Stimulated activated CD8-positive, alpha-beta memory T cell treated with anti-CD3 and anti-CD28 coated beads, Interleukin-7, amount 100 ng/mL, for 1 hour (primary cell): ENCODE data around the gene SMARCC1.

Experiments
- DNase-seq, 2 donors: peaks; one replicate each; pipeline ENCODE4 v3.0.0-alpha.2; 2020; ENCODE audit warnings: low read depth in 2 of 2

Gene SMARCC1

GRCh38 chr3:47588587-47588986, 193.1 kb downstream of the SMARCC1 start:
- DNase-seq: no peak

DNA sequence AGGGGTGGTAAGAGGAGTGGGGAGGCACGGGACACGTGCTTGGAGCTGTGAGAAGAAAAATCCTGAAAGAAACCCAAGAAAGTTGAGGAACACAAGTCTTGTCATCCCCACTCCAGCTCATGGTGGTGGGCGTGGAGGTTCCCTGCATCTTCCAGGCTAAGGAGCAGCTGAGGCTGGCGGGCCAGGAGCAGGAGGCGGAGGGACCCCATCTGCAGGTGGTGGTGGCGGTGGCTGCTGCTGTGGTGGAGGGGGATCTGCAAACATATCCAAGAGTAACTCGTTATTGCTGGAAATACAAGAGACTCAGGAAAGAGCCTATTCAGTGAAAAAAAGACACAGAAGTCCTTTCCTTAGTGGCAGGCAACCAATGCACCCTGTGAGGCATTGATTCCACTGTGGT, 193.6 kb downstream of the SMARCC1 start:
- no peak for DNase-seq

DNA sequence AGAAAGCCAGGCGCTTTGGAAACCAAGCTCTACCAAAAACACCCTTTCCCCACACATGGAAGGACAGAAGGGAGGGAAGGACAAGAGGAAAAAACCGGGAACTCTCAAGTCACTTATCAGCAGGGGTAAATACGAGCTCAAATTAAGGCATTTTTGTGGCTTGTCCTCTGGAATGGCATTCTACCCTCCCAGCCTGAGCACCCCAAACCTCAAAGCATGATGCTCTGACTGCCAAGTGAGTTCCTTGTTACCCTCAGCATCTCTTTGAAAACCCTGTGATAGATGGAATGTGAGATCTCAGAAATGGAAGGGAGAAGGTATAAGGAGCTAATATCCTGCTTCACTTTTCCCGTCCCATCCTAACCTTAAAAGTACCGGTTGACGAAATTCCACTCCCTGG, 194.9 kb downstream of the SMARCC1 start:
- DNase-seq: no peak

GRCh38 chr3:47583320-47584075, 198.2 kb downstream of the SMARCC1 start:
- no peak for DNase-seq

- DNase-seq: no peak
Measured at GRCh38 chr3:47581835-47582234, 199.9 kb downstream of the SMARCC1 start.

DNA sequence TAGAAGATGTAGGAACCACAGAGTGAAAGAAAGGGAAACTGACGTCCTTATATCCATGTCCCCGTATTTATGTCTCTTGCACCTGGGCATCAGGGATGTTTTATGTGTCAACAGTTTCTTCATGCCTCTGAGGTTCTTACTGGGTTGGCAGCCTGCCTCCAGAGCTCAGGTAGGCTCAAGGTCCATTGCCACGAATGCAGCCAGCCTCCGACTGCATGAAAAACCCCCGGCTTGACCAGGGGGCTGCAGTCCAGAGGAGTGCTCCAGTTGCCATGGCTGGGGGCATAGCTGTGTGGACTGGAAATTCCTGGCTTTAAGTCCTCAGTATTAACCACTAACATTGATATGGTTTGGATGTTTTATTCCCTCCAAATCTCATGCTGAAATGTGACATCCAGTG, 200.3 kb downstream of the SMARCC1 start:
- no peak for DNase-seq

GRCh38 chr3:47580481-47580880, 201.2 kb downstream of the SMARCC1 start:
- no peak for DNase-seq

DNA sequence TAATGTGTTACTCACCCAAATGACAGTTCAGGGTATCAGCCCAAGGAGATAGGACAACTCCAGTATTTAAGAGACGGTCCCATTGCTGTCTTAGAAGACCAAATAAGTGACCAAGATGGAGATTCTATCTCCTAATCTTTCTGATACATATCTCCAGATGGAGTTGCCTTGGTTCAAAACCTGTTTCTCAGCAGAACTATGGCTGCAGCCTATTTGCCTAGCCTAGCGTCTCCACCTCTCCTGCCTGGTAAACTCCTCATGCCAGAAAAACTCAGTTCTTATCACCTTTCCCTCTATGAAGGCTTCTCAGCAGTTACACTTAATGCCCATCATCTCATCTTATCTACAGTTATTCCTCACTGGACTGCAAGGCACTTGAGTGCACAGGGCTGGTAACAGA, 201.8 kb downstream of the SMARCC1 start:
- no peak for DNase-seq

GRCh38 chr3:47578691-47579632, 202.7 kb downstream of the SMARCC1 start, which contains the start of gene CSPG5:
CSPG5 (minus strand) TSS chr3:47578865; CDS start chr3:47578693, 172 bp downstream.
- no peak for DNase-seq

DNA sequence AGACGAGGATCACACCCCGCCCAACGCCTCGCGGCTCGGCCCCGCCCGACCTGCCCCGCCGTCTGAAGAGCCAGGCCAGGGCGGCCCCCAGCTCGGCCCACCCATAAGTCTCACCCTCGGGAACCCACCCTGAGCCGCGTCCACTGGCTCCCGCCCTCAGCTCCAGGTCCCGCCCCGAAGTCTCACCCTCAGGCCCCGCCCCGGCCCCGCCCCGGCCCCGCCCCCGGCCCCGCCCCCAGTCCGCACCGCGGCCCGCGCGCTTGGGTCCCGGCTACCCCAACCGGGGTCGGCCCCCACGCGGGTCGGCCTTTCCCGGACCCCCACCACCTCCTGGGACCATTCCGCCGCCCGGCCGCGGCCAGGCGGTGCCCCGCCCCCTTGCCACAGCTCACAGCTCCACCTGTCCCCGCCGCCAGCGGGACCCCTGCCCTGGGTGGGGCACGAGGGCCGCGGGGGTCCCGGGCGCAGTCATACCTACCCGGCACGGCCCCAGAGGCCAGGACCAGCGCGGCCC, 203.5 kb downstream of the SMARCC1 start:
- peak in 1 of 2 donors; percentile 5 for DNase-seq

DNA sequence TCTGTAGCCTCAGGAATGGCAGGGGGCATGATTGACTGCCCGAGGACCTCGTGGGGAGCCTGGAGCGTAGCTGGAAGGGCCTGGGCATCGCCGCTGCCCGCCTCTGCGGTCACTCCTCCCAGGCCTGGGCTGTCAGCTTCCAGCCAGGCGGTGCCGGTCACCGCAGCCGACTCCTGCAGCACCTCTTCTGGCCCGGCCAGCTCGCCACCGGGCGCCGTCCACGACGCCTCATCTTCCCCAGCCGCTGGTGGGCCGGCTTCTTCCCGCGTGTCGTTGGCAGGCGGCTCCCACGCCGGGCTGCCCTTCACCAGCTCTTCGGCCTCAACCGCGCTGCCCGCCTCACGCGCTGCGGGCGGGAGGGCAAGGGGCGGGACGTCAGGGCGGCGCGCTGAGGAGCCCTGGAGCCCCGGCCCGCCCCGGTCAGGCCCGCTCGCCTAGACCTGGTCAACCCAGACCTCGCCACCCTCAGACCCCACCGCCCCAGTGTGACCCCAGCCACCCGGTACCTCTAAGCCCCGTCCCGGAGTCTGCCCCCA, 204.0 kb downstream of the SMARCC1 start:
- no peak for DNase-seq

DNA sequence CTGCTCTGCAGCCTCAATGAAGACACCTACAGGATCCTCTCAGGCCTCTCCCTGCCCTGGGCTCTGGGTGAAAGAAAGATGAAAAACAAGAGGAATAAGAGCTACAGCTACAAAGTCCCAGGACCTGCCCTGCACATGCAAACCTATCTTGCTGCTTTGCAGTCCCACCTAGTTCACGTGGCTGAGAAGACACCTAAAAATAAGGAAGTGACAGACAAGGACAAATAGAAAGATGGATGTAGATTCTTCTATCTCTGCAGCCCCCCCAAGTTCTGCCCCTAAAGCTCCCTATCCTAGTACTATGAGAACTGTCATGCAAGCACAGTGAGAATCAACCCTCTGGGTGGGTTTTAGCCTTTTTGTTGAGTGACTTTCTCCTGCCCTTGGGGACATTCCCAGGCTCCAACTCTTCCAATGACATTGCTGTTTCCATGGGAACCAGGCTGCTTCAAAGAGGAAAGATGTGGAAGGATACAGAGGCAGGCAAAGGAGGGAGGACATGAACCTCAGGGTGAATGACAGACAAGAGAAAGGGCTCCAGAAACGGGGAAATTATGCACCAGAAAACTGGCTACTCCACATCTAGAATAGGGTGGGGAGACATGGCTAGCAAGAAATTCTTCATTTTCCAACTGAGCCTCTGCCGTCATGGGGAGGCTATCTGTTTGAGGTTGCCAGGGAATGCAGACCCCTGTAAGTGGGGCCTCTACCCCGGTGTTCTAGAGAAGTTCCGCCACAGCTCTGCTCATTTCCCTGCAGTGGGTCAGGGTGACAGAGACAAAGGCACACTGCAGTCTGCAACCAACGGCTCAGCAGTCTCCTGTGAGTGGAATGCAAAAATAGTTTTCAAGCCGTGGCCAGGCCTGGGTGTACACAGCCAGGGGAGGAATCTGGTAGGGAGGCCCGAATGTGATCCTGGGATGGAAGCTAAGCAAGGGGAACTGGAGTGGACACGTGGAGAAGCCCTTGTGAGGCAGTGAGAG, 208.2 kb downstream of the SMARCC1 start:
- no peak for DNase-seq

- DNase-seq: no peak
Measured at GRCh38 chr3:47571391-47572175, 210.1 kb downstream of the SMARCC1 start.

DNA sequence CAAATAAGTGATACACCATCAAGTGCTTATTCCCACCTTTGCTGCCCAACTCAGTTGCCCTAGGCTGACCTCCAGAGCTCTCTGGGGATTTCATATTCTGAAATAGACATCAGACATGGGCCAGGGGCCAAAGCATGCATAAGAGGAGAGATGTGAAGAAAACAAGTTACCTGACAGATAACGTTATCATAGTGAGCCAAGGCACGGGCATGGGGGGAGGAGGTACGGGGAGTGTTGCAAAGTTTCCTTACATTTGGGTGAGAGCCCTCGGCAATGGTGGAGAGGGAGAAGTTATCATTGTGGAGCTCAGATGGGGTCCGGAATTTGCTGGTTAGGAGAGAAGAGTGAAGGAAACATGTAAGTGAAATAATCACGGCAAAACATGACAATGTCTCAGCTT, 212.8 kb downstream of the SMARCC1 start:
- no peak for DNase-seq

DNA sequence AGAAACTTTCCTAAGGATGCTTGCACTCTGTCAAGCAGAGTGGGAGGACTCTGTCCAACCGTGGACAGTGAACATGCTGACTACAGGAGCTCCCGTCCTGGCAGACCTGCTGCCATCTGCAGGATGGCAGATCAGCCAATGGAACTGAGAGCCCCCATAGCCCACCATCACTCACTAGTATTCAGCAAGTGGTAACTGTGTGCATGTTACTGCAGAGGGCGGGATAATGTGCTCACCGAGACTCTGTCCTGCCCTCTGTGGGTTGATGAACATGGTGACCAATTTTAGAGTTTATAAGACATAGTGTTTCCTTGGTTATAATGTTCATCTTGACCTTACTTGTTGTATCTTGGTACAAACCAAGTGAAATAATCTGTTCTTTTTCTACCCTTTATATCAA, 214.5 kb downstream of the SMARCC1 start:
- DNase-seq: no peak

GRCh38 chr3:47566667-47567066, 215.0 kb downstream of the SMARCC1 start:
- no peak for DNase-seq

DNA sequence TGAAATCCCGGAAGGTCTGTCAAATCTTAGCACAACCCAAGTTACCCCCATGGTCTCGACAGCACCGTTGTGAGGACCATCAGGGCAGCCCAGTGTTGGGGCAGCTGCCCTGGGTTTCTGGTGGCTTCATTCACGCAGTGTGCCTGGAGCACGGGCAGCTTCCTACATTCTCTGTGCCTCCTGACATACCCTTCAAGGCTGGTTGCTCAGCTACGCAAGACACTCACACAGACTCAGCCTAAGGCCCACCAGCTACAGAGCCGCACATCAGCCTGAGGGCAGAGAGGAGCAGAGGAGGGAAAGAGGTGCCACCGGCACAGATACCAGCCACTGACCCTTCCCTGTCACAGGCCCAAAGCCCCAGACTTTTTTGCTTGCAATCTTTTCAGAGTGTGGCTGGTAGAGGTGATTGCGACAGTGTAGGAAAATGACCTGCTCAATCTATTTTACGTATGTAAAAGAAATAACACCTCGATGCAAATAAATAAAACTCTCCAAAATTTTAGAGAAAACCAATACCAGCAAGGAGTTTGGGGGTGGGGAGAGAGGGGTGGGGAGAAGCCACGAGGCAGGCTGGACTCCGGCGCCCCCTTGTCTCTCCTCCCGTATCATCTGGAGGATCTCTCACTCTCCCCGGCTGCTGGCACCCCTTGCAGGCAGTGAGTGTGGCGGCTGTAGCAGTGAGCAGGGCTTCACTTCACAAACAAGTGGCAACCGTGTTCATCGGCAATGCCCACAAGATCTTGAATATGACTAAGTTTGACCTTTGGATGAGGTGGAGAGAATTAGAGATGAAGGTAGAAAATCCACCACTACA, 215.8 kb downstream of the SMARCC1 start:
- no peak for DNase-seq

DNA sequence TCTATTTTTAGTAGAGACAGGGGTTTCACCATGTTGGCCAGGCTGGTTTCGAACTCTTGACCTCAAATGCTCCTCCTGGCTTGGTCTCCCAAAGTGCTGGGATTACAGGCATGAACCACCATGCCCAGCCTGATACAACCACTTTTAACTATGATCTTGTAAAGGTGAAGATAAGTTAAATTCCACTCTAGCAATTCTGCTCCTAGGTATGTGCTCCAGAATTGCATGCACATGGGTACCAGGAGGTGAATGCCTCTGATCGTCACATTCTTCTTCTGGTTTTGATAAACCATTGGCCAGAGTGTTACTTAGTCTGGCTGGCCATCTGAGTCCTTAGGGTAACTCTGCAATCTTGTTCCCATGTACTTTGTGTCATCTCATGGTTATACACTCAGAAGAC, 225.3 kb downstream of the SMARCC1 start:
- DNase-seq: no peak

DNA sequence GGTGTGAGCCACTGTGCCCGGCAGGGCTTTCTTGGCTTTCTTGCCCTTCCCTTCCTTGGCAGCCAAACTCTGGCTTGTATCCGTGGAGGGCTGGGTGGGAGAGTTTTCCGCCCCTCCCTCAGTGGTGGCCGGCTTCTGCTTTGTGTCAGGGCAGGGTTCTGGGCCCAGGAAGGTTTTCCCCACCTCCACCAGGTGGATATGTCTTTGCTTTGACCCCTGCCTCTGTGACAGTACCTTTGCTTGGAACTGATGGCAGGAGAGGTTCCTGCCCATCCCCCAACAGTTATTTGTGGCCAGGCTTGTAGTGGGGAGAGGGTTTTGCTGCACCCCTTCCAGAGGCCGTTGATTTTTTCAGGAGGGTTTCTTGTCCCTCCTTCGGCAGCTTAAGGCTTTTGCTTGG, 227.4 kb downstream of the SMARCC1 start:
- DNase-seq: no peak
